NT2/D1 (cell line): ENCODE data around the gene GRAMD1C.

Experiments
- DNase-seq: peaks from one replicate; pipeline ENCODE4 v3.0.0-alpha.2; 2011; ENCODE audit warnings: low read depth, low spot score
- H3K27me3 ChIP-seq: 2 replicates; pipeline ENCODE4 v1.6.0; 2011; ENCODE audit warnings: mild to moderate bottlenecking; ENCODE audit not compliant: insufficient read length, insufficient read depth
- H3K36me3 ChIP-seq: 2 replicates; pipeline ENCODE4 v1.6.1; 2011; ENCODE audit warnings: mild to moderate bottlenecking, low read length, mixed read lengths; ENCODE audit not compliant: insufficient read depth, insufficient read length
- H3K4me1 ChIP-seq: 2 replicates; pipeline ENCODE4 v1.5.1; 2011; ENCODE audit not compliant: insufficient read depth, insufficient read length
- H3K4me3 ChIP-seq: 2 replicates; pipeline ENCODE4 v1.5.1; 2011; ENCODE audit warnings: low read depth; ENCODE audit not compliant: insufficient read length
- H3K9ac ChIP-seq: 2 replicates; pipeline ENCODE4 v1.6.0; 2011; ENCODE audit warnings: low read depth; ENCODE audit not compliant: insufficient read length
- H3K9me3 ChIP-seq: 2 replicates; pipeline ENCODE4 v1.5.1; 2011; ENCODE audit warnings: mild to moderate bottlenecking, low read length; ENCODE audit not compliant: insufficient read depth
- SUZ12 ChIP-seq: IDR thresholded peaks from 2 replicates; pipeline ENCODE4 v1.6.1; 2011; ENCODE audit not compliant: insufficient read length, insufficient read depth; ENCODE audit errors: extremely low read depth
- YY1 ChIP-seq: IDR thresholded peaks from 2 replicates; pipeline ENCODE4 v1.6.1; 2011; ENCODE audit not compliant: insufficient read length, insufficient read depth
- ZNF274 ChIP-seq: IDR thresholded peaks from 2 replicates; pipeline ENCODE4 v1.6.1; 2011; ENCODE audit warnings: mild to moderate bottlenecking, low read depth, low read length

The GRAMD1C gene

GRCh38 chr3:113985541-113985940, 147.0 kb downstream of the GRAMD1C start:
- Histone ChIP-seq H3K27me3 (no peaks in the 10 kb centered on the region), H3K9ac (no peak overlapping the region), H3K4me1 (no peaks in the 10 kb centered on the region), H3K4me3 (no peak overlapping the region), H3K9me3 (no peaks in the 10 kb centered on the region), H3K36me3 (no peaks in the 10 kb centered on the region)
- TF ChIP-seq YY1 (no peak), ZNF274 (no peak), SUZ12 (no peak)
- DNase-seq, result no peak
